ENCODE data around the gene ATP1A2. TPM values are rescaled to one million over a fixed set of nuclear protein-coding genes. Genes with fewer than 3 reads are reported as not detected.

Gene ATP1A2
- polyA plus RNA-seq (ENCODE audit: insufficient read length in 4 of 4) = 1 to 10 TPM; 3.7 to 5.3 (median 4.5) TPM

GRCh38 chr1:160115545-160116282 is at the start of gene ATP1A2:
ATP1A2 (plus strand) TSS chr1:160115759; CDS start chr1:160115862, 103 bp downstream.
- DNase-seq (ENCODE audit: low read depth in 4 of 4, low spot score in 3 of 4) = no peak

GRCh38 chr1:160066829-160067745 is 48.5 kb upstream of the ATP1A2 start:
- no peak for DNase-seq (ENCODE audit: low read depth in 4 of 4, low spot score in 3 of 4)

- DNase-seq (ENCODE audit: low read depth in 4 of 4, low spot score in 3 of 4) = no peak
Observed at GRCh38 chr1:160068225-160068624, 47.3 kb upstream of the ATP1A2 start.

- DNase-seq (ENCODE audit: low read depth in 4 of 4, low spot score in 3 of 4) = no peak
Observed at GRCh38 chr1:160069460-160070231, 45.9 kb upstream of the ATP1A2 start, which contains the start of gene KCNJ10. KCNJ10 (minus strand) TSS chr1:160070160; CDS start chr1:160042532, 27,628 bp downstream.

- peak in 2 of 4 donors; percentile 33 to 38 for DNase-seq (ENCODE audit: low read depth in 4 of 4, low spot score in 3 of 4)
Observed at GRCh38 chr1:160070243-160071163, 45.1 kb upstream of the ATP1A2 start.

- DNase-seq (ENCODE audit: low read depth in 4 of 4, low spot score in 3 of 4) = no peak
Observed at GRCh38 chr1:160071289-160071688, 44.3 kb upstream of the ATP1A2 start.

- no peak for DNase-seq (ENCODE audit: low read depth in 4 of 4, low spot score in 3 of 4)
Observed at GRCh38 chr1:160074865-160075264, 40.7 kb upstream of the ATP1A2 start.

- DNase-seq (ENCODE audit: low read depth in 4 of 4, low spot score in 3 of 4) = no peak
Observed at GRCh38 chr1:160075836-160076235, 39.7 kb upstream of the ATP1A2 start.

GRCh38 chr1:160076295-160076694 is 39.3 kb upstream of the ATP1A2 start:
- DNase-seq (ENCODE audit: low read depth in 4 of 4, low spot score in 3 of 4) = no peak

- no peak for DNase-seq (ENCODE audit: low read depth in 4 of 4, low spot score in 3 of 4)
Observed at GRCh38 chr1:160077486-160077885, 38.1 kb upstream of the ATP1A2 start.

- no peak for DNase-seq (ENCODE audit: low read depth in 4 of 4, low spot score in 3 of 4)
Observed at GRCh38 chr1:160078512-160079195, 36.9 kb upstream of the ATP1A2 start.

GRCh38 chr1:160079448-160079847 is 36.1 kb upstream of the ATP1A2 start:
- no peak for DNase-seq (ENCODE audit: low read depth in 4 of 4, low spot score in 3 of 4)

- DNase-seq (ENCODE audit: low read depth in 4 of 4, low spot score in 3 of 4) = no peak
Observed at GRCh38 chr1:160080381-160081100, 35.0 kb upstream of the ATP1A2 start.

GRCh38 chr1:160081261-160081936 is 34.2 kb upstream of the ATP1A2 start, which contains the start of gene KCNJ9:
KCNJ9 (plus strand) TSS chr1:160081538; CDS start chr1:160084031, 2,493 bp downstream.
- no peak for DNase-seq (ENCODE audit: low read depth in 4 of 4, low spot score in 3 of 4)

- DNase-seq (ENCODE audit: low read depth in 4 of 4, low spot score in 3 of 4) = no peak
Observed at GRCh38 chr1:160082487-160082886, 33.1 kb upstream of the ATP1A2 start.

GRCh38 chr1:160082926-160083325 is 32.6 kb upstream of the ATP1A2 start:
- no peak for DNase-seq (ENCODE audit: low read depth in 4 of 4, low spot score in 3 of 4)

- peak in 3 of 4 donors; percentile 54 to 73 (median 61) for DNase-seq (ENCODE audit: low read depth in 4 of 4, low spot score in 3 of 4)
Observed at GRCh38 chr1:160083968-160084770, 31.4 kb upstream of the ATP1A2 start.
